NK-92 treated with Interleukin-12 subunit alpha and Interleukin-12 subunit beta, amount 100 ng/mL, for 24 hours (cell line): ENCODE data around the gene SRGAP1.

Source experiments
- DNase-seq: peaks from one replicate; lab custom pipeline; 2025; lab: John Stamatoyannopoulos, UW

Gene SRGAP1

DNA sequence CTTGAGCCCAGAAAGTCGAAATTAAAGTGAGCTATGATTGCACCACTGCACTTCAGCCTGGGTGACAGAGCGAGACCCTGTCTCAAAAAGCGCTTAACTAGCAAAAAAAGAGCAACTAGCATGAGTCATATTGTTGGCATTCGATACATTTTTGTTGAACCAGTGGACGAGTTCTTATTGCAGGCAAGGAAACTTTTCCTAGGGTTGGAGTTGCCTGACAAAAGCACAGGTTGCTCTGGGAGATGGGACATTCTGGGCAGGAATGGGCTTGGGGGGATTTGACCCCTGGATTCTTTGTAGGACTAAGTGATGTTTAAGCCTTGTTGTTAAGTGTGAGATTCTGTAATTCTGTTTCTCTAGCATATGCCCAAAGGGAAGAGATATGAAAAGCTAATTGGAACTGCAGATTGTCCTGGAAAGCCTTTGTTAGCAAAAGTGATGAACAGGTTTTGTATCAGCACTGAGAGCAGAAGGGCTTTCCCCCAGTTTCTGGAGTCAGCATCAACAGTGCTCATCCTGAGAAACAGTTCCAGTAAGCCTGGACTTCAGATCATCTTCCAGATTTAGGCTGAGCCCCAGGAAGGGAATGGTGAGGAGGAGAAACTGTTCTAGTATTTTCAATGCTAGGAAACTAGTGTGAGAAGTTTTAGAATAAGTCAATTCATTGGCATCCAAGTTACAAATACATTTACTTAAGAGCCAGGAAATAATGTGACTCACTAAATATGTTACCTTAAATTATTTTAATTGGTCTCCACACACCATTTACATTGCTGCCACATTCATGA lies 123.1 kb downstream of the SRGAP1 start:
- DNase-seq: no peak

DNA sequence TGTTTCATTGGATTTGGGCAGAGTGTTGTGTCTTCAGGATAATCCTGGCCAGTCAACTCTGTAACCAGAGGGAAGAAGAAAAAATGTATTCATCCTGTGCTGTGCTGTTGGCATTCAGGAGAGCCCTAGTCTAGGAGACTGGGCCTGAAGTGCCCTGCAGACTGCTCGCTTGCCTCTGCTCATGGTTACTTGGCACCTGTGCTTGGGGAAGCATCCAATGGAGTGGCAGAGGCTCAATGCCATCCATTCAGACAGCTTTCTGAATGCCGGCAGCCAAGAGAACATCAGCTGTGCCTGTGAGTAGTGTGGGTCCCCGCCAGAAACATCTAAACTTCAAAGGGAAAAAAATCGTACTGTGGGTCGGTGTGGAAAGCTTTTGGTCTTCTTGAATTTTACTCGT lies 124.2 kb downstream of the SRGAP1 start:
- DNase-seq: no peak

DNA sequence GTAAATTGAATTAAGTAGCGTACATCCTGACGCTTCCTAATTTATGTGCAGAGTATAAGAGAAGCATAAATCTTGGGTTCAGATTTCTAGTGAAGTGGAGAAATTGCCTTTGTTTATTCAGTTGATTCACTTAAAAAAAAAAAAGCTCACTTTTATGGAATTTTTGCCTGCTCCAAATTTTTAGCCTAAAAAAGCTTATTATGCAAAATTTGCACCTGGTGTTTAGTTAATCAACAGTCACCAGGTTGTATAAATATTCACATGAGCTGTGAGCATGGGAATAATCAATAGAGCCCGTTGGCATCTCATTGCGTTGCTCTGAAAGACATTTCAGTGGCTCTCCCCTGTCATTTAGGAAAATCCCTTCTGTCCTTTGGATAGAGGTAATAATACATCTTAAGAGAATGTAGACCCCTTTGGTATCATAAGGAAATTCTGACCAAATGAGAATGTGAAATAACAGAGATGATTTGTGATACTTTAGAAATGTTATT lies 132.4 kb downstream of the SRGAP1 start:
- no peak for DNase-seq

DNA sequence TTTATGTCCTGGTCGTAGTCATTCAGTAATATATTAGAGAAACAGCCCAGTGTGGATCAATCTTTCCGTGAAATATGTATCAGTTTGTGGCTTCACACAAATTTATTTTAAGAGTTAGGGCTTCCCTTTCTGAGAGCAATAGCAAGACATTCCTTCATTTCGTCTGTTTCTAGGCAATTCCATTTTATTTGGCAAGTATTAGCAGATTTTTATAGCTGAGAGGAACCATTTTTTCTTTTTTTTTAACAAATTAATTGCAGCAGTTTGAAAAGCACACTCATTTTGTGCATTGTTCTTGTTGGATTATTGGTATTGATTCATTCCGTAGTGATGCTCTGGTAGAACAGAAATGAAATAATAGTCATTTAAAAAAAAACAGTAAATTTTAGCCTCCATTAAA lies 132.9 kb downstream of the SRGAP1 start:
- DNase-seq: no peak

DNA sequence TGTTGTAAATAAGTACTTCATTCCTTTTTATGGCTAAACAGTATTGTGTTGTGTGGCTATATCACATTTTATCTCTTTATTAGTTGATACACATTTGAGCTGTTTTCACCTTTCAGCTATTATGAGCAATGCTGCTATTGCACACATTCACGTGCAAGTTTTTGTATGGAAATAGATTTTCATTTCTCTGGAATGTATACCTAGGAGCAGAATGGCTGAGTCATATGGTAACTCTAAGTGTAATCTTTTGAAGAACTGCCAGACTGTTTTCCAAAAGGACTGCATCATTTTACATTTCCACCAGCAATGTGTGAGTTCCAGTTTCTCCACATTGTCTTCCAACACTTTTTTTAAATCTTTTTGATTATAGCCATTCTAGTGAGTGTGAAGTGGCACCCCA lies 134.0 kb downstream of the SRGAP1 start:
- no peak for DNase-seq

DNA sequence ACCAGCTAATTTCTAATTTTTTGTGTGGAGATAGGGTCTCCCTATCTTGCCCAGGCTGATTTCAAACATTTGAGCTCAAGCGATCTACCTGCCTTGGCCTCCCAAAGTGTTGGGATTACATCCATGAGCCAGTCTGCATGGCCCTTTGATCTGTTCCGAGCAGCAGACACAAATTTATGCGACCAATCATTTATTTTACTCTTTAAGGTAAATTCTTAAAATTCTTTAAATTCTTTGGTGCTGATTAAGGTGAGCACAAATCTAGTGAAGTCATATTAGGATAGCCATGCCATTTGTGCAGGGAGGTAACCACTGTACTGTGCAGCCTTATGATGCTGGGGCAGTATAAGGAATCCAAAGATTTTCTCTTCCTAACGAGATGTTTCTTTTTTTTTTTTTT lies 135.7 kb downstream of the SRGAP1 start:
- no peak for DNase-seq

DNA sequence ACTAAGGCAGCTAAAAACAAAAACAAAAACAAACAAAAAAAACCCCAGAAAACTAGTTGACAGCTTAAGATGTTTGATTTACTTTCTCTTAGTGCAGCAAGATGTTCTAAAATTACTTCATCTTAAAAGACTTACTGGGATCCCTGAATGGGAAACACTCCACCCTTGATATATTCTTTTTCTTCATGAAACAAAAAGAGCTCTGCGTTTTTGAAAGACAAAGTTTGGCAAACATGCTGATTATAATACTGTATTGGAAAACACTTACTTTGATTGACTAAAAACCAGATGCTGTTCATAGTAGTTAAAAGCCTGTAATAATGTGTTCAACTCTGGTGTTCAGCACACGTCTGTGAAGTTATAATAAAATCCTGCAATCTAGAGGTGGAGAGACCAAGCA lies 136.8 kb downstream of the SRGAP1 start:
- DNase-seq: no peak

DNA sequence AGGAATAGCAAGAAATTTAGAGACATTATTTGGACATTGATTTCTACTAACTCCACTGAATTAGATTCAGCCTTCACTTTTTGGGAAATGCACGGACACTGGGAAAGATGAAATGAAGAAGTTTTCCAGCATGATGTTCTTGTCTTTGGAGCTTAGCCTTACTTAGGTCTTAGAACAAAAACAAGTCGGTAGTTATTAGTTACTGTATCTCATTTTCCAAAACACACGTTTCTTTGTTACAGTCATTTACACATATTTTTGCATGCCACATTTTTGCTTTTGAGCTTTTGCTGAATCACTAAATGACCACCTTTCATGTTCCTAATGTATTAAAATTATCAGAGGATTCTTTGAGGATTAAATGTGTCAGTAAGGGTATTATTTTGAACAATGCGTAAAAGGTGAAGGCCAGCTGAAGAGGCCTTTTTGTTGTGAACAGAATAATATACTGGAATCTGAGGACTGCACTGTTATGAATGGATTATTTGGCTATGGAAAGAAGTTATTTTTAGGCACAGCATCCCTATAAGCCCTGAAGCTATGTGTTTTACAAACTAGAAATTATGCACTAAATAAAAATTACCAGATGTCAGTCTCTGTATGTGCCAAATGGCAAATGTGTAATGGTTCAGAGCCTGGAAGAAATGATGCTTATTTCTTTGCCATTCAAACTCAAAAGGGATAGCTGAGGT lies 138.2 kb downstream of the SRGAP1 start:
- no peak for DNase-seq

DNA sequence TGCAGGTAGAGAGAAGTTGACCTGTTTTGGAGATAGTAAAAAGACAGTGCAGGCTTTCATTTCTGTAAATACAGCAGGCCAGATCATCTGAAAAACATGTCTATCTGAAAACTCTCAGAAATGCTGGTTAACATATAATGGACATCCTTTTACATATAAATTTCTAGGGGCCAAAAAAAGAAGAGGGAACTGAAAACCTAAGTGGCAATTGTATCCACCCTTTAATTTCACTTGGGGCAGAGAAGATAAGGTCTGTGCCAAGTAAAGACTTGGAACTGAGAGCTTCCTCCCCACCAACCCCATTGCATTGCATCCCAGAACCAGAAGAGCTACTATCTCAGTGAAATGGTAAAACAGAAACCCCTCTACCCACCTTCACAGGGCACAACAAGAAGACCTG lies 141.0 kb downstream of the SRGAP1 start:
- DNase-seq: no peak

DNA sequence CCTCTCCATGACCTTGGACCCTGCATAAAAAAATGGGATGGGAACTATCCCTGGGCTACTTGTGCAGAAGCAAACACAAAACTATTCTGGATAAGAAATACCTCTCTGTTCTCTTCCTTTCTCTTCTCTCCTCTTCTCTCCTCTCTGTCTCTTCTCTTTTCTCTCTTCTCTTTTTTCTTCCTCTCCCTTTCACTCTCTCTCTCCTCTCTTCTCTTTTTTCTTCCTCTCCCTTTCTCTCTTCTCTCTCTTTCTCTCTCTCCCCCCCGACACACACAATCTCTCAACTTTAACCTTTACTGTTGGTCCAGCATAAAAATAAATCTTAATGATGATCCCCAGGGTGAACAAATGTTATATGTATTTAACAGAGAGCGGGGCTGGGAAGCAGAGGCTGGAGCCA lies 141.4 kb downstream of the SRGAP1 start:
- DNase-seq: no peak

DNA sequence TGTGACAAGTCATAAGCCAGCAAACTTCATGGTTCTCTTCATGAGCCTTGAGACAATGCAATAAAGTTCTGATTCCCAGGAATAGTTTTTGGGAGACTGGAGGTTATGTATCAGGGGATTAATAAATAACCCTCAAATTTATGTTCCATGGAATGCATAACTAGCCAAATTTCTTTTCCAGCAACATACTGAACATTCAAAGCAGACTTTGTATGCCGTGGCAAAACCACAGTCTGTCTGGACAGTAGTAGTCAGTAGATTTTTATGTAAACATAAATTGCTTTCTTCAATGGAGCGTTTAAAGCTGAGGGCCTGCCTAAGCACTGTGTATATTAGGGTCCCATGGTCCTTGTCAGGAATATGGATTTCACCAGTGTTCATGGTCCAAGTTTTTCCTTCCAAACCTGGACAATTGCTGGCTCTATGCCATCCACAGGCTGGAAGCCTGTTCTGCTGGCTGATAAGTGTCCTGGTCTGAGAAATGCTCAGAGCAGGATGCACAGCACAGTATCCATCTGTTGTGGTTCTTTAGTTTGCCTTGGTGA lies 144.9 kb downstream of the SRGAP1 start:
- DNase-seq: no peak

DNA sequence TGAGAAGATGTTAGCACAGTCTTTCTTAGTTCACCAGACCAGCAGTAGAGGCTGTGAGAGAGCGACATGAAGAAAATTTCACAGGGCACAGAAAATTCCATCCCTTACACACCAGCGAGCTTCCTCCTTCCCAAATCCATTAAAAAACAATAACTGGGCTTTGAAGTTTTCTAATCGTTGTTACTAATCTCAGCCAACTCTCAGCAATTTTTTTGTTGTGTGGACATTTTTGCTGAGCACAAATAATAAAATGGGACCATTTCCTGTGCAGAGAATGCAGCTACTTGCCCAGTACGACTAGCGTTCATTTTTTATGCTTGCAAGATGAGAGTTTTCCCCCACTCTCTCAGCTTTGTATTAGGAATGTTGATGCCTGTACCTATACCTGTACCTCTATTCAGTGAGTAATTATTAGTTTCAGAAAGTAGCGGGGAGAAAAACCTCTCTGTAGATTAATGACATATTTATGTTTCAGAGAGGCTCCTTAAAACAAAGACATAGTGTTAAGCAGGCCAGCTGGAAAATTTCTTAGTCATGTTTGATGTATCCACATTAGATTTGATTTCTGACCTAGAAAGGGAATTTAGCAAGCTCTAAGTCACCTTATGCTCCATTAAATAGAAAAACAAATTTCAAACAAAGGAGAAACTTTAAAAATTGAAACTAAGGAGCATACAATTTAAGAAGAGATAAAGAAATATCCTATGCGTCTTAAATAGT lies 146.5 kb downstream of the SRGAP1 start:
- no peak for DNase-seq

DNA sequence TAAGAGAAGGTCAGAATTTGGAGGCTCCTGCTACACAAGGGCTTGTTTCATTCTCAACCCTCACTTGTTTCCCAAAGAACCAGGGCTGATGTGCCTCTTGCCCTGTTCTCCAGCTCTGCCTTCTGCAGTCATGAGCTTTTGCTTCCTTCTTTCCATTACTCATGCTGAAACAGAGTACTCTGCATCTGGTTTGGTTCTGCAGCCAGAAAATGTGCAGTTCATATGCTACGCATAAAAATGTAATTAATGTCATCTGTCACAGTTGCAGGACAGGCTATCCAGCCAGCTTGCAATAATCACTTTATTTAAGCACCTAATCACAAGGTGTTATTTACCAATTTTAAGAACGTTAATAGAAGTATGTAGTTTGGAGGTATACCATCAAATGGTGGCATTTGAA lies 150.2 kb downstream of the SRGAP1 start:
- DNase-seq: no peak

DNA sequence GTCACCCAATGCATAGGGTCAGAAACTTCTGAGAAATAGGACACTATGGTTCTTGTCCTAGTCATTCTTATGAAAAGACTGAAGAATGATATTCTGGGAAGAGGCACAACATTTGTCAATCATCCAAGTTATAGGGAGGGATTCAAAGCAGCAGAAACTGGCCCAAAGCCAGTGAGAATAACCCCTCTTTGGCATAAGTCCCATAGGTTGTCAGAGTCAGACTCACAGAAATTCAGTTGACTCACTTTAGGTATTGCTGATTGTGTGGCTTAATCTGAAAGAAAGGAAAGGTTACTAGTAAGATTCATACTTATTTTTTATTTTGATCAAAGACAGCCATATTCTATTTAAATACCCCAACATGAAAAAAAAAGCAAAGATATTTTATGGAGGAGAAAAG lies 151.0 kb downstream of the SRGAP1 start:
- no peak for DNase-seq

DNA sequence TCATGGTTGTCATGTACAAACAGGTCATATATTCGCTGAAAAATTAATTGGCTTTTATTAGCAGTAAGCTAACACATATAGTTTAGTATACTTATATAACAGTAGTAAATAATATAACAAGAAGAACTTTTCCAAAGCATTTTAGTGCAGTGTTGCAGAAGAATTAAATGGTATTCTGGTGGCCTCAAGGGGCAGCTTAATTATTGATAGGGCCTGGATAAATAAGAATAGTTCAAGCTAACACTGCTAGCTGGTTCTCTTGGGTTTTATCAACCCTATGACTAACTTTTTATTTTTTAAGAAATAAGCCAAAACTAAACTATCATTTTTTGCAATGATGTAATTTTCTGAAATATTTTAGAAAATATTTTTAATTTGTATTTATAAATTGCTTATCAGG lies 152.1 kb downstream of the SRGAP1 start:
- DNase-seq: no peak

DNA sequence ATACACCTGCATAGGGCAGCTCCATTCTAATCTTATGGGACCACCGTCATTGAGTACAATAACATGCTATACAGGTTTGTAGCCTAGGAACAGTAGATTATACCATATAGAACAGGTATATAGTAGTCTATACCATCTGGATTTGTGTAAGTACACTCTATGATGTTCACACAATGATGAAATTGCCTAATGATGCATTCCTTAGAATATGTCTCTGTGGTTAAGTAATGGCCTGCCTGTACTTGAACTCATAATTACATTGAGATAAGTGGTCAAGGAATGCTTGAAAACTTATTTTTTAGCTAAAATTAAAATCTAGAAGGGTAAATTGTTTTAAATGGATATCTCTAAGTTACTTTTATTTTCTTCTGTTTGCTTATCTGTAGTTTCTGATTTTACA lies 152.7 kb downstream of the SRGAP1 start:
- DNase-seq: no peak

DNA sequence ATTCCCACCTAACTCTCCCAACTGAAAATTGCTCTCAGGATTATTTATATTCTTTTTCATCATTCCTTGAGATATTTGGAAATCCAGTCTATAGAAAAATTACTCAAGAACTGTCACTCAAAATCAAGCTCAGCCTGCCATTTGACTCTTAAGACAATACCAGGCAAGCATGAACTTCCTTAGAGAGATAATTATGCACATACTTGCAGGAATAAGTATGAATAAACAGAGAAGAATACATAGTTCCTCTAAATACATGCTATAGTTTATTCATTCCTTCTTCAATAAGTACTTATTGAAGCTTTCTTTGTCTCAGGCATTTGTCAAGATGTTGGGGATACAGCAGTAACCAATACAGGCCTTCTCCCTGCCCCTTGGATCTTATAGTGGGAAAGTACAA lies 154.1 kb downstream of the SRGAP1 start:
- no peak for DNase-seq

DNA sequence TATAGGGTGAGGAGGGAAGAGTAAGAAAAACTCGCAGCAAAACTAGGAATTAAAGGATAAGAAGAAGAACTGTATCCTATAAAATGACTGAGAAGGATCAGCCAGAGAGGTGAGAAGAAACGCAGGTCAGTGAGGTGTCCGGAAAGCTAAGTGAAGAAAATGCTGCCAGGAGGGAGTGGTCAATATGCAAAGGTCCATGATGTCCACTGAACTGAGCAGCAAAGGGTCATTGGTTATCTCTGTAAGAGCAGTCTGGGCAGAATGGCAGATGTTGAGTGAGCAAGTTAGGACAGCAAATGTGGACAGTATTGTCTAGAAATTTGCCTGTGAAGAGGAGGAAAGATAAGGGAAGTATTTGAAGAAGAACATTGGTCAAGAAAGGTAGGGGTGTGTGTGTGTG lies 155.4 kb downstream of the SRGAP1 start:
- DNase-seq: no peak

DNA sequence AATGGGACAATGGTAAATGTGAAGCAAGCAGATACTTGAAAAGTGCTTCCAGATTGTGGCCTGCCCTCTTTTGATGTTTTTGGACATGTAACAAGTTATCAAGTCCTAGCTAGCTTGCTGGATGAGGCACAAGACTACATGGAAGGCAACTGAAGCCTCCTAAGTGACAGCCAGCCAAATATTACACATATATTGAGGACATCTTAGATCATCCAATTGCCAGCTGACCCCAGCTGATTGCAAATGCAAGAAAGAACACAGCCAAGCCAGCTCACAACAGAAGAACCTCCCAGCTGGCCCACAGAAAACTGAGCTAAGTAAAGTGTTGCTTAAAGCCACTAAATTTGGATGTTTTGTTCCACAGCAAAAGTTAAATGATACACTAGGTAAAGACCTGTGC lies 156.9 kb downstream of the SRGAP1 start:
- DNase-seq: no peak

DNA sequence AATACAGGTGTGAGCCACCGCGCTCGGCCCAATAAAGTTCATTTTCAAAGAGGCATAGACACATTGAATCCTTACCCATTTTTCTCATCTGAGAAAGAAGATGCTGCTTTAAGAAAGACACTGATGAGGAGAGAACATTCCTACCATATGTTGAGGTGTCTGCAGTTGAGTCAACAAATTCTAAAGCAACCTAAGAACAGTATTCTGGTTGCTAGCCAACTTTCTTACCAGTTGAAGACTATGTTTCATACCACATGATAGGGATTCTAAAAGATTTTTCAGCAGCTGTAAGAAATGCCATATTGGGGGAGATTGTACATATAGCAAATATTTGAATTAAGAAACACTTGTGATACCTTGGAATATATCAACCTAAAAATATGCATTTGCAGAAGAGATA lies 160.1 kb downstream of the SRGAP1 start:
- DNase-seq: no peak

DNA sequence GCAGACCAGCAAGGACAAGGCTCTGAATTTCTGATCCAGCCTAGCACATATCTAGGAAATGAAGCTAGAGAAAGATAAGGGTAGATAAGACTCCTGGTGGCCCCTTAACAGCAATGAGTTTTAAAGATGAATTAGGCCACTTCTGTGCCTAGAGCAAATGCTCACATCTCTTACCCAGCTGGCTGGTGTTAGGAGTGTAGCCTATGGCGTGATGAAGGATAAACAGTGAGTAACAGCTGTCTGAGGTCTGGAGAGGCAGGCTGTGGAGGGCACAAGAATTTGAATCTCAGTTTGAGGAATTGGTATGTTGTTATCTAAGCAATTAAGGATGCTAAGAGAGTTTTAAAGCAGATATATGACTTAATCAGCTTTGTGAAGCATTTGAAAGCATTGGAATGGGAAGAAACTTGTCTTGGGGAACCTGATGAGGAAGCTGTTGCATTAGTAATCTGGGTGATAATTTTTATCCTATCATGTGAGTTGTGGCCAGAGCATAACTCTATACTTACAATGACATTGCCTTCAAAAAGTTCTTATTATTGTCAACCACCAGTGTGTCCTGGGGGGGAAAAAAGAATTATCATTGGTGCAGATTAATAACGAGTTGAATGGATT lies 161.8 kb downstream of the SRGAP1 start:
- no peak for DNase-seq

DNA sequence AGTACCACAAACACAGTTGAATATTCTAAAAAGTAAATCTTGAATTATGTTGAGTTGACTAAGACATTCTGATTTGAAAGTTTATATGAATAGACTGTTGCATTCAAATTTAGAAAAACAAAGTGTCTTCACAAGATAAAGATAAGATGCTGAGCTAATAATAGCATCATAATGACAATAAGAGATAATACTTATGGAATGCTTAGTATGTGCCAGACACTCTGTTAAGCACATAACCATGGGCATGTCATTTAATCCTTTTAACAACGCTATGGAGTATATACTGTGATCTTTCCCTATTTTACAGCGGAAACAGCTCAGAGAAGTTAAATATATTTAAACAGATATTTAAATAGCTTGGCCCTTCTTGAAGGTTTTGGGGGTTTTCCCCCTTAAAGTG lies 163.4 kb downstream of the SRGAP1 start:
- no peak for DNase-seq
